HepG2 (cell line): ENCODE data around the gene ACAT2. TPM values are rescaled to one million over a fixed set of nuclear protein-coding genes. Genes with fewer than 3 reads are reported as not detected.

Source experiments
- CHD2 ChIP-seq: IDR thresholded peaks from 2 replicates; pipeline ENCODE4 v1.6.1; 2011; ENCODE audit warnings: low read depth, low read length, improper control_type of control experiment
- CREM ChIP-seq, 2 experiments: sonication (generic) in 1 of 2; formaldehyde crosslinking in 1 of 2; IDR thresholded peaks; 2 replicates each; pipeline versions ENCODE4 v1.4.0 to v1.6.1; 2016 to 2020; ENCODE audit warnings: antibody characterized with exemption in 1 of 2, mild to moderate bottlenecking in 1 of 2, missing genetic modification reagents in 1 of 2
- HOXA9 ChIP-seq: sonication (generic); formaldehyde crosslinking; IDR thresholded peaks from 2 replicates; pipeline ENCODE4 v1.8.1; 2022; ENCODE audit warnings: missing genetic modification reagents, mild to moderate bottlenecking, moderate library complexity, borderline replicate concordance
- KDM5B ChIP-seq: sonication (generic); formaldehyde crosslinking; IDR thresholded peaks from 2 replicates; pipeline ENCODE4 v1.4.0; 2020; ENCODE audit warnings: missing genetic modification reagents, mild to moderate bottlenecking, borderline replicate concordance
- POLR2A ChIP-seq, 2 experiments: IDR thresholded peaks; 2 replicates each; pipeline ENCODE4 v1.6.1; 2011; ENCODE audit warnings: low read depth in 2 of 2, low read length in 2 of 2, mild to moderate bottlenecking in 1 of 2, moderate library complexity in 1 of 2; ENCODE audit not compliant: insufficient read depth in 1 of 2
- SIN3A ChIP-seq: IDR thresholded peaks from 2 replicates; pipeline ENCODE4 v1.6.1; 2011; ENCODE audit warnings: low read depth, mild to moderate bottlenecking, control low read depth, low read length, borderline replicate concordance
- UBTF ChIP-seq: sonication (generic); formaldehyde crosslinking; IDR thresholded peaks from 2 replicates; pipeline ENCODE4 v1.4.0; 2020; ENCODE audit warnings: mild to moderate bottlenecking, missing genetic modification reagents
- ZFP82 ChIP-seq: sonication (generic); formaldehyde crosslinking; IDR thresholded peaks from 2 replicates; pipeline ENCODE4 v1.5.1; 2020; ENCODE audit warnings: mild to moderate bottlenecking, missing genetic modification reagents, borderline replicate concordance
- ZNF10 ChIP-seq: sonication (generic); formaldehyde crosslinking; IDR thresholded peaks from 2 replicates; pipeline ENCODE4 v1.4.0; 2020; ENCODE audit warnings: mild to moderate bottlenecking, low read depth, missing genetic modification reagents, borderline replicate concordance
- ZNF281 ChIP-seq: sonication (generic); formaldehyde crosslinking; IDR thresholded peaks from 2 replicates; pipeline ENCODE4 v1.4.0; 2020; ENCODE audit warnings: missing genetic modification reagents, borderline replicate concordance
- ZNF282 ChIP-seq: fragments of 450-650 bp; IDR thresholded peaks from 2 replicates; pipeline ENCODE4 v1.6.1; 2018; ENCODE audit not compliant: partially characterized antibody
- ZNF7 ChIP-seq: IDR thresholded peaks from 2 replicates; pipeline ENCODE4 v1.6.1; 2016; ENCODE audit warnings: missing biosample characterization, missing genetic modification reagents
- ZNF720 ChIP-seq: sonication (generic); formaldehyde crosslinking; IDR thresholded peaks from 2 replicates; pipeline ENCODE4 v1.4.0; 2020; ENCODE audit warnings: missing genetic modification reagents
- ZNF749 ChIP-seq: sonication (generic); formaldehyde crosslinking; IDR thresholded peaks from 2 replicates; pipeline ENCODE4 v1.8.0; 2022; ENCODE audit warnings: mild to moderate bottlenecking, missing genetic modification reagents, moderate library complexity, borderline replicate concordance
- ZNF773 ChIP-seq: sonication (generic); formaldehyde crosslinking; IDR thresholded peaks from 2 replicates; pipeline ENCODE4 v1.4.0; 2020; ENCODE audit warnings: missing genetic modification reagents, borderline replicate concordance
- polyA plus RNA-seq, 8 experiments: library from polyadenylated mRNA; depleted of rRNA in 3 of 8; stranded (reverse) in 7 of 8; unstranded in 1 of 8; fragments of >200 nt; fragmentation: Illumina TruSeq in 4 of 8; extraction: Trizol in 4 of 8; gene quantifications; 2 replicates each; pipeline versions ENCODE4 v1.2.1 to v1.2.3, GENCODE V29; 2011 to 2016; ENCODE audit warnings: low read depth in 4 of 8, missing spikeins in 1 of 8, mixed read lengths in 1 of 8; ENCODE audit not compliant: insufficient read depth in 1 of 8
- total RNA-seq, 5 experiments: library from RNA; depleted of rRNA; stranded (reverse); fragments of >200 nt; fragmentation: Illumina TruSeq; extraction: Trizol; gene quantifications; 2 replicates each; pipeline ENCODE4 v1.2.3, GENCODE V29; 2016; ENCODE audit warnings: low read depth in 1 of 5
- TF ChIP-seq, protein P1 (sequence below): IDR thresholded peaks from 2 replicates; pipeline ENCODE4 v1.6.1; 2016; ENCODE audit warnings: missing compliant biosample characterization, missing genetic modification reagents, borderline replicate concordance
- TF ChIP-seq, protein P2 (sequence below): sonication (generic); formaldehyde crosslinking; IDR thresholded peaks from 2 replicates; pipeline ENCODE4 v1.5.0; 2020; ENCODE audit warnings: mild to moderate bottlenecking, missing genetic modification reagents, borderline replicate concordance

Gene ACAT2
- total and polyA plus RNA-seq, 2 of the 13 experiments (the other 11 are each of a cell fraction or from before 2014, with no cell fraction given): 121 to 534 TPM

GRCh38 chr6:159790149-159790955 lies 28.5 kb downstream of the ACAT2 start, which contains the start of gene MRPL18 (continued):
- TF ChIP-seq, protein P1, sequence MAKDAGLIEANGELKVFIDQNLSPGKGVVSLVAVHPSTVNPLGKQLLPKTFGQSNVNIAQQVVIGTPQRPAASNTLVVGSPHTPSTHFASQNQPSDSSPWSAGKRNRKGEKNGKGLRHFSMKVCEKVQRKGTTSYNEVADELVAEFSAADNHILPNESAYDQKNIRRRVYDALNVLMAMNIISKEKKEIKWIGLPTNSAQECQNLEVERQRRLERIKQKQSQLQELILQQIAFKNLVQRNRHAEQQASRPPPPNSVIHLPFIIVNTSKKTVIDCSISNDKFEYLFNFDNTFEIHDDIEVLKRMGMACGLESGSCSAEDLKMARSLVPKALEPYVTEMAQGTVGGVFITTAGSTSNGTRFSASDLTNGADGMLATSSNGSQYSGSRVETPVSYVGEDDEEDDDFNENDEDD: no peak
- TF ChIP-seq, protein P2, sequence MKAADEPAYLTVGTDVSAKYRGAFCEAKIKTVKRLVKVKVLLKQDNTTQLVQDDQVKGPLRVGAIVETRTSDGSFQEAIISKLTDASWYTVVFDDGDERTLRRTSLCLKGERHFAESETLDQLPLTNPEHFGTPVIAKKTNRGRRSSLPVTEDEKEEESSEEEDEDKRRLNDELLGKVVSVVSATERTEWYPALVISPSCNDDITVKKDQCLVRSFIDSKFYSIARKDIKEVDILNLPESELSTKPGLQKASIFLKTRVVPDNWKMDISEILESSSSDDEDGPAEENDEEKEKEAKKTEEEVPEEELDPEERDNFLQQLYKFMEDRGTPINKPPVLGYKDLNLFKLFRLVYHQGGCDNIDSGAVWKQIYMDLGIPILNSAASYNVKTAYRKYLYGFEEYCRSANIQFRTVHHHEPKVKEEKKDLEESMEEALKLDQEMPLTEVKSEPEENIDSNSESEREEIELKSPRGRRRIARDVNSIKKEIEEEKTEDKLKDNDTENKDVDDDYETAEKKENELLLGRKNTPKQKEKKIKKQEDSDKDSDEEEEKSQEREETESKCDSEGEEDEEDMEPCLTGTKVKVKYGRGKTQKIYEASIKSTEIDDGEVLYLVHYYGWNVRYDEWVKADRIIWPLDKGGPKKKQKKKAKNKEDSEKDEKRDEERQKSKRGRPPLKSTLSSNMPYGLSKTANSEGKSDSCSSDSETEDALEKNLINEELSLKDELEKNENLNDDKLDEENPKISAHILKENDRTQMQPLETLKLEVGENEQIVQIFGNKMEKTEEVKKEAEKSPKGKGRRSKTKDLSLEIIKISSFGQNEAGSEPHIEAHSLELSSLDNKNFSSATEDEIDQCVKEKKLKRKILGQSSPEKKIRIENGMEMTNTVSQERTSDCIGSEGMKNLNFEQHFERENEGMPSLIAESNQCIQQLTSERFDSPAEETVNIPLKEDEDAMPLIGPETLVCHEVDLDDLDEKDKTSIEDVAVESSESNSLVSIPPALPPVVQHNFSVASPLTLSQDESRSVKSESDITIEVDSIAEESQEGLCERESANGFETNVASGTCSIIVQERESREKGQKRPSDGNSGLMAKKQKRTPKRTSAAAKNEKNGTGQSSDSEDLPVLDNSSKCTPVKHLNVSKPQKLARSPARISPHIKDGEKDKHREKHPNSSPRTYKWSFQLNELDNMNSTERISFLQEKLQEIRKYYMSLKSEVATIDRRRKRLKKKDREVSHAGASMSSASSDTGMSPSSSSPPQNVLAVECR (CRISPR knock-in tag): peak; percentile 45; the same call in 1 of the 2 replicates
- TF ChIP-seq ZNF282: no peak
- TF ChIP-seq ZNF749 (CRISPR knock-in tag): no peak
- no peak for TF ChIP-seq ZNF281 (CRISPR knock-in tag)
- no peak for TF ChIP-seq HOXA9 (CRISPR knock-in tag)
- TF ChIP-seq ZNF7 (CRISPR knock-in tag): no peak
- TF ChIP-seq ZNF720 (CRISPR knock-in tag): no peak
- peak; percentile 15; the same call in 1 of the 2 replicates for TF ChIP-seq UBTF (CRISPR knock-in tag)
- peak; percentile 83 to 84 for TF ChIP-seq POLR2A (IDR thresholded peaks at IDR 0.05; ENCODE audit: insufficient read depth in 1 of 2, low read depth in 2 of 2, low read length in 2 of 2)
- TF ChIP-seq ZNF10 (CRISPR knock-in tag): no peak
- no peak; the same call in none of the 2 replicates for TF ChIP-seq KDM5B (CRISPR knock-in tag)
- peak; percentile 87; the same call in 1 of the 2 replicates for TF ChIP-seq SIN3A
- TF ChIP-seq ZNF773: no peak
- TF ChIP-seq CHD2: 0 out of 2 replicates have a peak, but pooled peaks have one; percentile 49
- peak; percentile 81 for TF ChIP-seq CREM (IDR thresholded peaks at IDR 0.05)
- TF ChIP-seq CREM (CRISPR knock-in tag; IDR thresholded peaks at IDR 0.05): no peak
- peak; percentile 97; the same call in 1 of the 2 replicates for TF ChIP-seq ZFP82 (CRISPR knock-in tag)
